Measurements from ENCODE around the gene NRP2. TPM values are rescaled to one million over a fixed set of nuclear protein-coding genes. Genes with fewer than 3 reads are reported as not detected.
A peak's percentile ranks its signal among the peaks of the same experiment; 100 is the strongest.

NRP2 gene
- total and polyA plus RNA-seq, 2 of the 13 experiments (the other 11 are each of a cell fraction or from before 2014, with no cell fraction given) = 0.65 to 1.4 TPM

GRCh38 chr2:205700331-205701132, 18.2 kb downstream of the NRP2 start (continued):
- TF ChIP-seq ZBTB20 (CRISPR knock-in tag; IDR thresholded peaks at IDR 0.05; ENCODE audit: borderline replicate concordance, low read depth) (0 out of 2 replicates have a peak, but pooled peaks have one; percentile 66), FOXA3 (CRISPR knock-in tag; IDR thresholded peaks at IDR 0.05) (no peak; the same call in none of the 2 replicates), ZNF710 (CRISPR knock-in tag; IDR thresholded peaks at IDR 0.05; ENCODE audit: borderline replicate concordance) (no peak), CERS6 (CRISPR knock-in tag; IDR thresholded peaks at IDR 0.05) (no peak), ZNF335 (CRISPR knock-in tag; IDR thresholded peaks at IDR 0.05) (no peak), RBAK (CRISPR knock-in tag; IDR thresholded peaks at IDR 0.05) (no peak), KDM6A (CRISPR knock-in tag; IDR thresholded peaks at IDR 0.05; ENCODE audit: low read depth) (peak; percentile 16; the same call in 1 of the 2 replicates), FOXK2 (IDR thresholded peaks at IDR 0.05) (no peak), ZNF850 (CRISPR knock-in tag; conservative IDR thresholded peaks at IDR 0.05) (no peak), KDM5B (CRISPR knock-in tag; IDR thresholded peaks at IDR 0.05; ENCODE audit: borderline replicate concordance) (peak; percentile 55; the same call in 1 of the 2 replicates), RELA (CRISPR knock-in tag; IDR thresholded peaks at IDR 0.05) (no peak), ZNF138 (CRISPR knock-in tag; IDR thresholded peaks at IDR 0.05; ENCODE audit: low read depth) (no peak), POGK (CRISPR knock-in tag; conservative IDR thresholded peaks at IDR 0.05) (no peak), ZNF44 (CRISPR knock-in tag; IDR thresholded peaks at IDR 0.05) (no peak; the same call in 1 of the 2 replicates), IRX3 (CRISPR knock-in tag; IDR thresholded peaks at IDR 0.05; ENCODE audit: borderline replicate concordance, low read depth) (no peak), FOXO4 (CRISPR knock-in tag; conservative IDR thresholded peaks at IDR 0.05) (no peak), NFE2L1 (CRISPR knock-in tag; IDR thresholded peaks at IDR 0.05; ENCODE audit: borderline replicate concordance) (no peak), HNF1A (IDR thresholded peaks at IDR 0.05; ENCODE audit: low read depth) (no peak), HNF1A (CRISPR knock-in tag; IDR thresholded peaks at IDR 0.05; ENCODE audit: borderline replicate concordance) (peak; percentile 82)
